ENCODE measurements around the gene MLLT6.

- no peak for TF ChIP-seq CTCF (IDR thresholded peaks at IDR 0.05; ENCODE audit: insufficient read depth, low read length, poor library complexity, severe bottlenecking)
- no peak for TF ChIP-seq EZH2phosphoT487 (conservative IDR thresholded peaks at IDR 0.05; ENCODE audit: low read length)
These were observed 41.0 kb upstream of the MLLT6 start for GRCh38 chr17:38663964-38664644.

Data from SU-DHL-6 (cell line).